Trophoblast cell (in vitro differentiated cells and primary cell): ENCODE results near the gene MACROD2.

Experiments used
- DNase-seq, 2 donors: peaks; one replicate each; pipeline ENCODE4 v3.0.0-alpha.2; 2016
- H2AFZ ChIP-seq: 2 replicates; pipeline ENCODE4 v1.6.1; 2013; ENCODE audit warnings: low read length, moderate library complexity, mild to moderate bottlenecking; ENCODE audit not compliant: insufficient read depth, poor library complexity
- H2AK5ac ChIP-seq: 2 replicates; pipeline ENCODE4 v1.6.1; 2013; ENCODE audit warnings: mild to moderate bottlenecking, low read length
- H2BK120ac ChIP-seq: 2 replicates; pipeline ENCODE4 v1.6.1; 2013; ENCODE audit warnings: low read length, mild to moderate bottlenecking, moderate library complexity; ENCODE audit not compliant: insufficient read depth, poor library complexity
- H2BK12ac ChIP-seq: 2 replicates; pipeline ENCODE4 v1.6.1; 2013; ENCODE audit warnings: mild to moderate bottlenecking, low read length, moderate library complexity
- H2BK5ac ChIP-seq: 2 replicates; pipeline ENCODE4 v1.6.1; 2013; ENCODE audit warnings: low read length, low read depth, moderate library complexity, mild to moderate bottlenecking; ENCODE audit not compliant: poor library complexity
- H3K14ac ChIP-seq: 2 replicates; pipeline ENCODE4 v1.6.1; 2013; ENCODE audit warnings: mild to moderate bottlenecking, low read length
- H3K18ac ChIP-seq: 2 replicates; pipeline ENCODE4 v1.6.1; 2013; ENCODE audit warnings: mild to moderate bottlenecking, low read length
- H3K23ac ChIP-seq: 2 replicates; pipeline ENCODE4 v1.6.1; 2013; ENCODE audit warnings: low read length
- H3K27ac ChIP-seq: 2 replicates; pipeline ENCODE4 v1.5.1; 2013; ENCODE audit warnings: low read depth, mild to moderate bottlenecking, inconsistent platforms, low read length, moderate library complexity
- H3K27me3 ChIP-seq: 2 replicates; pipeline ENCODE4 v1.6.1; 2013; ENCODE audit warnings: inconsistent platforms, mild to moderate bottlenecking, low read length, moderate library complexity; ENCODE audit not compliant: insufficient read depth
- H3K36me3 ChIP-seq, 2 experiments: 1 replicate in 1 of 2; 2 replicates in 1 of 2; pipeline ENCODE4 v1.6.1; 2013; ENCODE audit warnings: low read length in 2 of 2, mild to moderate bottlenecking in 2 of 2, moderate library complexity in 1 of 2; ENCODE audit not compliant: insufficient read depth in 2 of 2, control insufficient read depth in 1 of 2
- H3K4ac ChIP-seq: 2 replicates; pipeline ENCODE4 v1.6.1; 2013; ENCODE audit warnings: low read depth, mild to moderate bottlenecking, low read length, moderate library complexity
- H3K4me1 ChIP-seq, 2 experiments: 1 replicate in 1 of 2; 2 replicates in 1 of 2; pipeline ENCODE4 v1.6.1; 2013; ENCODE audit warnings: low read length in 2 of 2, mild to moderate bottlenecking in 2 of 2, moderate library complexity in 1 of 2; ENCODE audit not compliant: insufficient read depth in 2 of 2, control insufficient read depth in 1 of 2
- H3K4me2 ChIP-seq: 2 replicates; pipeline ENCODE4 v1.6.1; 2013; ENCODE audit warnings: inconsistent platforms, mild to moderate bottlenecking, low read length, moderate library complexity
- H3K4me3 ChIP-seq: 2 replicates; pipeline ENCODE4 v1.5.1; 2013; ENCODE audit warnings: mild to moderate bottlenecking, low read depth, low read length, inconsistent platforms
- H3K79me1 ChIP-seq: one replicate; pipeline ENCODE4 v1.6.1; 2013; ENCODE audit warnings: low read length
- H3K79me2 ChIP-seq: 2 replicates; pipeline ENCODE4 v1.6.1; 2013; ENCODE audit warnings: low read length, mild to moderate bottlenecking; ENCODE audit not compliant: control insufficient read depth, insufficient read depth, poor library complexity
- H3K9ac ChIP-seq: 2 replicates; pipeline ENCODE4 v1.6.1; 2013; ENCODE audit warnings: mild to moderate bottlenecking, low read length
- H3K9me3 ChIP-seq: 2 replicates; pipeline ENCODE4 v1.6.1; 2013; ENCODE audit warnings: low read depth, mild to moderate bottlenecking, control low read depth, inconsistent platforms, low read length; ENCODE audit not compliant: insufficient read depth
- H4K12ac ChIP-seq: 2 replicates; pipeline ENCODE4 v1.6.1; 2013; ENCODE audit warnings: low read depth, mild to moderate bottlenecking, low read length, moderate library complexity
- H4K8ac ChIP-seq: 2 replicates; pipeline ENCODE4 v1.6.1; 2013; ENCODE audit warnings: low read depth, mild to moderate bottlenecking, low read length, moderate library complexity
- H4K91ac ChIP-seq: one replicate; pipeline ENCODE4 v1.6.1; 2013; ENCODE audit warnings: low read depth, mild to moderate bottlenecking, low read length, moderate library complexity
- WGBS: extraction: QIAGEN DNeasy Blood & Tissue Kit; methylation state at CpG from one replicate; pipeline ENCODE4 v1.1.7; 2013; ENCODE audit warnings: missing lambda C conversion rate; ENCODE audit not compliant: insufficient read length, insufficient coverage; ENCODE audit errors: extremely low coverage; 5-methylcytosine and 5-hydroxymethylcytosine counted together

The MACROD2 gene

GRCh38 chr20:14826543-14827313, 831.4 kb downstream of the MACROD2 start:
- no peak overlapping the region for H3K23ac ChIP-seq
- no peak for DNase-seq
- H3K18ac ChIP-seq, result no peak overlapping the region
- H3K79me2 ChIP-seq, result no peaks in the 10 kb centered on the region
- no peak overlapping the region for H3K14ac ChIP-seq
- H3K27ac ChIP-seq, result no peak overlapping the region
- no peak overlapping the region for H3K4ac ChIP-seq
- H2BK12ac ChIP-seq, result no peak overlapping the region
- H3K79me1 ChIP-seq, result no peaks in the 10 kb centered on the region
- no CpG with 5 or more reads among the region's 17 CpGs for WGBS
- no peak overlapping the region for H3K4me3 ChIP-seq
- no peak overlapping the region for H2AFZ ChIP-seq
- no peak overlapping the region for H3K4me2 ChIP-seq
- H3K4me1 ChIP-seq, result no peaks in the 10 kb centered on the region
- H3K9me3 ChIP-seq, result no peaks in the 10 kb centered on the region
- H2BK120ac ChIP-seq, result no peak overlapping the region
- no peak overlapping the region for H3K9ac ChIP-seq
- no peak overlapping the region for H2AK5ac ChIP-seq
- H3K27me3 ChIP-seq, result no peaks in the 10 kb centered on the region
- H4K12ac ChIP-seq, result no peak overlapping the region
- H4K91ac ChIP-seq, result no peak overlapping the region
- no peaks in the 10 kb centered on the region for H3K36me3 ChIP-seq
- H2BK5ac ChIP-seq, result no peak overlapping the region
- no peak overlapping the region for H4K8ac ChIP-seq

- Histone ChIP-seq H2AK5ac (no peak overlapping the region), H3K4me1 (no peaks in the 10 kb centered on the region), H3K4me2 (no peak overlapping the region), H3K4me3 (no peak overlapping the region), H4K91ac (no peak overlapping the region), H3K79me2 (no peaks in the 10 kb centered on the region), H3K9me3 (no peaks in the 10 kb centered on the region), H3K36me3 (no peaks in the 10 kb centered on the region), H3K27ac (no peak overlapping the region), H3K14ac (no peak overlapping the region), H3K9ac (no peak overlapping the region), H2BK120ac (no peak overlapping the region), H3K27me3 (no peaks in the 10 kb centered on the region), H3K23ac (no peak overlapping the region), H4K12ac (no peak overlapping the region), H4K8ac (no peak overlapping the region), H3K18ac (no peak overlapping the region), H2BK5ac (no peak overlapping the region), H2BK12ac (no peak overlapping the region), H2AFZ (no peak overlapping the region), H3K79me1 (no peaks in the 10 kb centered on the region), H3K4ac (no peak overlapping the region)
- no CpG with 5 or more reads among the region's 1 CpG for WGBS
- no peak for DNase-seq
These were observed 833.1 kb downstream of the MACROD2 start for GRCh38 chr20:14828459-14828858.

GRCh38 chr20:14829906-14830305, 834.6 kb downstream of the MACROD2 start:
- no peak overlapping the region for H4K8ac ChIP-seq

GRCh38 chr20:14830466-14830865, 835.1 kb downstream of the MACROD2 start:
- no peak overlapping the region for H4K8ac ChIP-seq
- no peak overlapping the region for H4K91ac ChIP-seq
- no peak overlapping the region for H4K12ac ChIP-seq
- H3K27me3 ChIP-seq, result no peaks in the 10 kb centered on the region
- no peak overlapping the region for H3K4me3 ChIP-seq
- H2BK12ac ChIP-seq, result no peak overlapping the region
- H3K4me1 ChIP-seq, result no peaks in the 10 kb centered on the region
- H3K79me2 ChIP-seq, result no peaks in the 10 kb centered on the region
- no peak overlapping the region for H3K27ac ChIP-seq
- DNase-seq, result no peak
- H3K9me3 ChIP-seq, result no peaks in the 10 kb centered on the region
- no peak overlapping the region for H2BK5ac ChIP-seq
- H3K4me2 ChIP-seq, result no peak overlapping the region
- WGBS, result no CpG with 5 or more reads among the region's 2 CpGs
- no peak overlapping the region for H2AFZ ChIP-seq
- no peaks in the 10 kb centered on the region for H3K36me3 ChIP-seq
- H3K18ac ChIP-seq, result no peak overlapping the region
- H3K79me1 ChIP-seq, result no peaks in the 10 kb centered on the region
- H3K23ac ChIP-seq, result no peak overlapping the region
- H3K9ac ChIP-seq, result no peak overlapping the region
- H3K4ac ChIP-seq, result no peak overlapping the region
- H3K14ac ChIP-seq, result no peak overlapping the region
- no peak overlapping the region for H2BK120ac ChIP-seq
- H2AK5ac ChIP-seq, result no peak overlapping the region

More at GRCh38 chr20:14829906-14830305, 834.6 kb downstream of the MACROD2 start:
- no peak for DNase-seq
- Histone ChIP-seq H3K79me1 (no peaks in the 10 kb centered on the region), H3K4ac (no peak overlapping the region), H3K27ac (no peak overlapping the region), H3K23ac (no peak overlapping the region), H3K27me3 (no peaks in the 10 kb centered on the region), H2AFZ (no peak overlapping the region), H2BK12ac (no peak overlapping the region), H2BK120ac (no peak overlapping the region), H3K4me3 (no peak overlapping the region), H4K91ac (no peak overlapping the region), H3K36me3 (no peaks in the 10 kb centered on the region), H4K12ac (no peak overlapping the region), H3K4me2 (no peak overlapping the region), H3K18ac (no peak overlapping the region), H3K4me1 (no peaks in the 10 kb centered on the region), H3K14ac (no peak overlapping the region), H2BK5ac (no peak overlapping the region), H3K9ac (no peak overlapping the region), H2AK5ac (no peak overlapping the region), H3K79me2 (no peaks in the 10 kb centered on the region), H3K9me3 (no peaks in the 10 kb centered on the region)
- no CpG with 5 or more reads among the region's 1 CpG for WGBS
